ENCODE data around the gene TRPC6. TPM values are rescaled to one million over a fixed set of nuclear protein-coding genes. Genes with fewer than 3 reads are reported as not detected.
"Not testable (repeated sequence)": the region's sequence is repeated elsewhere in the genome, so short reads cannot be mapped to it uniquely, and the experiment has no call there.

TRPC6 gene
- total RNA-seq, 4 donors from 2014 or later: 0.11 to 0.29 (median 0.20) TPM; not detected in 1

- TF ChIP-seq POLR2A (IDR thresholded peaks at IDR 0.05) (no peak), CTCF (IDR thresholded peaks at IDR 0.05 in 4 of 5, conservative IDR thresholded peaks at IDR 0.05 in 1 of 5) (no peak)
- ATAC-seq (no peak), DNase-seq (no peak)
- no peaks in the 10 kb centered on the region for H3K4me1 ChIP-seq
- H3K4me3 ChIP-seq: no peak overlapping the region
- intact Hi-C loops (cut with DNase I; ENCODE audit: low total_unique reads): no loop called here
- H3K9me3 ChIP-seq: no peaks in the 10 kb centered on the region
- H3K27ac ChIP-seq: no peak overlapping the region
- no peaks in the 10 kb centered on the region for H3K27me3 ChIP-seq
- in situ Hi-C loops (cut with MboI; ENCODE audit: low sequenced_read_pairs in 4 of 4): loop anchor here in 2 of 4 donors (25.0 kb wide), 2 partner anchors 363 to 538 kb away; no protein-coding TSS in a partner anchor
- no peaks in the 10 kb centered on the region for H3K36me3 ChIP-seq
These were observed 109.1 kb downstream of the TRPC6 start for GRCh38 chr11:101474666-101475065.

- ATAC-seq (no peak), DNase-seq (no peak)
- Histone ChIP-seq H3K9me3 (no peaks in the 10 kb centered on the region), H3K27me3 (no peaks in the 10 kb centered on the region), H3K36me3 (no peaks in the 10 kb centered on the region), H3K4me3 (no peak overlapping the region), H3K4me1 (no peaks in the 10 kb centered on the region), H3K27ac (no peak overlapping the region)
- intact Hi-C loops (cut with DNase I; ENCODE audit: low total_unique reads) (no loop called here), in situ Hi-C loops (cut with MboI; ENCODE audit: low sequenced_read_pairs in 4 of 4) (loop anchor here in 2 of 4 donors (25.0 kb wide), 2 partner anchors 366 to 541 kb away; no protein-coding TSS in a partner anchor)
- TF ChIP-seq CTCF (IDR thresholded peaks at IDR 0.05 in 4 of 5, conservative IDR thresholded peaks at IDR 0.05 in 1 of 5) (no peak), POLR2A (IDR thresholded peaks at IDR 0.05) (no peak)
These were observed 112.8 kb downstream of the TRPC6 start for GRCh38 chr11:101470881-101471520.

- Histone ChIP-seq H3K4me3 (no peak overlapping the region), H3K36me3 (no peaks in the 10 kb centered on the region), H3K27me3 (no peaks in the 10 kb centered on the region), H3K27ac (no peak overlapping the region), H3K9me3 (no peaks in the 10 kb centered on the region), H3K4me1 (no peaks in the 10 kb centered on the region)
- ATAC-seq: no peak
- in situ Hi-C loops (cut with MboI; ENCODE audit: low sequenced_read_pairs in 4 of 4): loop anchor here in 2 of 4 donors (25.0 kb wide), 2 partner anchors 367 to 542 kb away; no protein-coding TSS in a partner anchor
- DNase-seq: no peak
- TF ChIP-seq CTCF (IDR thresholded peaks at IDR 0.05 in 4 of 5, conservative IDR thresholded peaks at IDR 0.05 in 1 of 5) (no peak), POLR2A (IDR thresholded peaks at IDR 0.05) (no peak)
- intact Hi-C loops (cut with DNase I; ENCODE audit: low total_unique reads): no loop called here
These were observed 113.4 kb downstream of the TRPC6 start for GRCh38 chr11:101470419-101470818.

- Histone ChIP-seq H3K27ac (no peak overlapping the region), H3K27me3 (no peaks in the 10 kb centered on the region), H3K4me3 (no peak overlapping the region), H3K36me3 (no peaks in the 10 kb centered on the region), H3K4me1 (no peaks in the 10 kb centered on the region), H3K9me3 (no peaks in the 10 kb centered on the region)
- DNase-seq: no peak
- ATAC-seq: no peak
- in situ Hi-C loops (cut with MboI; ENCODE audit: low sequenced_read_pairs in 4 of 4) (loop anchor here in 2 of 4 donors (25.0 kb wide), 2 partner anchors 371 to 546 kb away; no protein-coding TSS in a partner anchor), intact Hi-C loops (cut with DNase I; ENCODE audit: low total_unique reads) (no loop called here)
- TF ChIP-seq POLR2A (IDR thresholded peaks at IDR 0.05): no peak
- TF ChIP-seq CTCF (IDR thresholded peaks at IDR 0.05 in 4 of 5, conservative IDR thresholded peaks at IDR 0.05 in 1 of 5): no peak
These were observed 117.5 kb downstream of the TRPC6 start for GRCh38 chr11:101466352-101466751.

GRCh38 chr11:101464388-101464787 lies 119.4 kb downstream of the TRPC6 start:
- H3K9me3 ChIP-seq; H3K4me3 ChIP-seq; H3K4me1 ChIP-seq; H3K27ac ChIP-seq; H3K36me3 ChIP-seq; DNase-seq; intact Hi-C loops (cut with DNase I; ENCODE audit: low total_unique reads); ATAC-seq; H3K27me3 ChIP-seq: not testable (repeated sequence)
- in situ Hi-C loops (cut with MboI; ENCODE audit: low sequenced_read_pairs in 4 of 4): loop anchor here in 2 of 4 donors (25.0 kb wide), 2 partner anchors 373 to 548 kb away; no protein-coding TSS in a partner anchor
